M059J (cell line): ENCODE data around the gene KHDC3L. TPM values are rescaled to one million over a fixed set of nuclear protein-coding genes. Genes with fewer than 3 reads are reported as not detected.

Experiments
- total RNA-seq: library from RNA; depleted of rRNA; stranded (reverse); fragments of >200 nt; shearing (Covaris generic); gene quantifications from 2 replicates; pipeline ENCODE4 v1.2.3, GENCODE V29; 2014; rRNA removed

KHDC3L gene
- total RNA-seq, 1 experiment from 2014 or later: 0.22 TPM

Other genes with a start within 250 kb of the KHDC3L start
- gene KHDC1L, start 137.2 kb upstream of the KHDC3L start, total RNA-seq: not detected in 2 replicates
- 11.4 and 11.7 TPM in 2 replicates for gene KHDC1, start 99.5 kb upstream of the KHDC3L start, total RNA-seq
- not detected in 2 replicates for gene DPPA5, start 8.4 kb upstream of the KHDC3L start, total RNA-seq
- gene OOEP, start 7.2 kb downstream of the KHDC3L start, total RNA-seq: not detected in 2 replicates
- not detected in 2 replicates for gene DDX43, start 32.2 kb downstream of the KHDC3L start, total RNA-seq
- gene CGAS, start 89.6 kb downstream of the KHDC3L start, total RNA-seq: 7.8 and 12.5 TPM in 2 replicates
- gene MTO1, start 99.1 kb downstream of the KHDC3L start, total RNA-seq: 14.4 and 17.8 TPM in 2 replicates
- 4,897 and 5,853 TPM in 2 replicates for gene EEF1A1, start 158.4 kb downstream of the KHDC3L start, total RNA-seq